GM23338 (cell line): ENCODE data around the gene DNAJA1. TPM values are rescaled to one million over a fixed set of nuclear protein-coding genes. Genes with fewer than 3 reads are reported as not detected.
A peak's percentile ranks its signal among the peaks of the same experiment; 100 is the strongest.

Source experiments
- ATAC-seq: fragments of 200-7000 bp; cut with Tn5 transposase; 3 replicates; pipeline ENCODE4 v1.9.1; 2020
- DNase-seq: peaks from one replicate; pipeline ENCODE4 v3.0.0-alpha.2; 2015; ENCODE audit warnings: low spot score
- H2AFZ ChIP-seq: fragments of 200-600 bp; sonication (generic); 2 replicates; pipeline ENCODE4 v1.8.0; 2016; ENCODE audit warnings: antibody characterized with exemption, mild to moderate bottlenecking, moderate library complexity
- H3F3A ChIP-seq: fragments of 200-600 bp; sonication (generic); replicated peaks from 2 replicates; pipeline ENCODE4 v1.8.0; 2017; ENCODE audit warnings: antibody characterized with exemption, mixed run types, low read depth
- H3K27ac ChIP-seq: fragments of 200-600 bp; sonication (generic); 2 replicates; pipeline ENCODE4 v1.6.1; 2016; ENCODE audit warnings: low read depth
- H3K27me3 ChIP-seq: fragments of 200-600 bp; sonication (generic); 2 replicates; pipeline ENCODE4 v1.8.0; 2016; ENCODE audit warnings: mild to moderate bottlenecking, mixed run types, moderate library complexity; ENCODE audit not compliant: insufficient read depth
- H3K36me3 ChIP-seq: fragments of 200-600 bp; sonication (generic); 2 replicates; pipeline ENCODE4 v1.8.0; 2016; ENCODE audit warnings: mild to moderate bottlenecking; ENCODE audit not compliant: insufficient read depth
- H3K4me1 ChIP-seq: fragments of 200-600 bp; sonication (generic); 2 replicates; pipeline ENCODE4 v1.8.0; 2016; ENCODE audit warnings: mild to moderate bottlenecking, moderate library complexity; ENCODE audit not compliant: insufficient read depth
- H3K4me2 ChIP-seq: fragments of 200-600 bp; sonication (generic); 2 replicates; pipeline ENCODE4 v1.7.1; 2017; ENCODE audit warnings: mixed run types
- H3K4me3 ChIP-seq: fragments of 200-600 bp; sonication (generic); 2 replicates; pipeline ENCODE4 v1.6.1; 2016; ENCODE audit warnings: mixed run types
- H3K79me2 ChIP-seq: fragments of 200-600 bp; sonication (generic); replicated peaks from 2 replicates; pipeline ENCODE4 v1.8.0; 2017; ENCODE audit warnings: mild to moderate bottlenecking; ENCODE audit not compliant: insufficient read depth
- H3K9me2 ChIP-seq: fragments of 200-600 bp; sonication (generic); 2 replicates; pipeline ENCODE4 v1.8.0; 2017; ENCODE audit not compliant: insufficient read depth
- H4K20me1 ChIP-seq: fragments of 200-600 bp; sonication (generic); replicated peaks from 2 replicates; pipeline ENCODE4 v1.8.0; 2017; ENCODE audit warnings: mild to moderate bottlenecking; ENCODE audit not compliant: insufficient read depth
- H3K27ac Mint-ChIP-seq: 2 replicates; pipeline ENCODE4 v1.8.0; 2020; ENCODE audit warnings: inconsistent platforms, mild to moderate bottlenecking, moderate library complexity, mixed read lengths
- H3K27me3 Mint-ChIP-seq: 3 replicates; pipeline ENCODE4 v1.8.0; 2022; ENCODE audit warnings: low read depth, mild to moderate bottlenecking, moderate library complexity, mixed read lengths, inconsistent platforms; ENCODE audit not compliant: insufficient read depth, poor library complexity
- H3K36me3 Mint-ChIP-seq: 3 replicates; pipeline ENCODE4 v1.8.0; 2021; ENCODE audit warnings: low read depth, mild to moderate bottlenecking, inconsistent platforms, moderate library complexity, mixed read lengths
- H3K4me1 Mint-ChIP-seq: 3 replicates; pipeline ENCODE4 v1.8.0; 2020; ENCODE audit warnings: mild to moderate bottlenecking, inconsistent platforms, mixed read lengths
- H3K4me3 Mint-ChIP-seq: 3 replicates; pipeline ENCODE4 v1.8.0; 2021; ENCODE audit warnings: moderate library complexity, mild to moderate bottlenecking, inconsistent platforms, mixed read lengths
- H3K9me3 Mint-ChIP-seq: 3 replicates; pipeline ENCODE4 v1.8.0; 2020; ENCODE audit warnings: moderate library complexity, mild to moderate bottlenecking, inconsistent platforms, mixed read lengths
- CREB1 ChIP-seq: fragments of 250-450 bp; sonication (Bioruptor Pico); IDR thresholded peaks from 2 replicates; pipeline ENCODE4 v1.5.0; 2020; ENCODE audit warnings: low read depth, mild to moderate bottlenecking, moderate library complexity
- ETS1 ChIP-seq: IDR thresholded peaks from 2 replicates; pipeline ENCODE4 v1.6.1; 2016; ENCODE audit warnings: antibody characterized with exemption
- EZH2 ChIP-seq: fragments of 200-600 bp; sonication (generic); IDR thresholded peaks from one replicate; pipeline ENCODE4 v1.8.0; 2017; ENCODE audit warnings: antibody characterized with exemption, mild to moderate bottlenecking, low read depth; ENCODE audit not compliant: unreplicated experiment
- EZH2phosphoT487 ChIP-seq: fragments of 200-600 bp; sonication (generic); IDR thresholded peaks from one replicate; pipeline ENCODE4 v1.8.1; 2018; ENCODE audit warnings: antibody characterized with exemption; ENCODE audit not compliant: unreplicated experiment
- JUNB ChIP-seq: IDR thresholded peaks from one replicate; pipeline ENCODE4 v1.6.1; 2016; ENCODE audit warnings: antibody characterized with exemption; ENCODE audit not compliant: unreplicated experiment
- NANOG ChIP-seq: IDR thresholded peaks from 2 replicates; pipeline ENCODE4 v1.6.1; 2016; ENCODE audit warnings: antibody characterized with exemption, borderline replicate concordance
- POLR2AphosphoS5 ChIP-seq: IDR thresholded peaks from 2 replicates; pipeline ENCODE4 v1.6.1; 2016; ENCODE audit warnings: antibody characterized with exemption, low read depth
- REST ChIP-seq: IDR thresholded peaks from one replicate; pipeline ENCODE4 v1.6.1; 2018; ENCODE audit warnings: antibody characterized with exemption; ENCODE audit not compliant: unreplicated experiment
- ZNF114 ChIP-seq: fragments of 250-450 bp; sonication (Bioruptor Pico); IDR thresholded peaks from 2 replicates; pipeline ENCODE4 v1.5.0; 2020; ENCODE audit warnings: mild to moderate bottlenecking, moderate library complexity
- ZNF331 ChIP-seq: fragments of 250-450 bp; sonication (Bioruptor Pico); IDR thresholded peaks from 2 replicates; pipeline ENCODE4 v1.5.0; 2020; ENCODE audit warnings: low read depth, mild to moderate bottlenecking, moderate library complexity
- polyA plus RNA-seq: library from polyadenylated mRNA; unstranded; fragments of >200 nt; fragmentation: Nextera tagmentation; extraction: Ambion mirVana; gene quantifications from 2 replicates; pipeline ENCODE4 v1.2.1, GENCODE V29; 2016
- total RNA-seq: library from RNA; depleted of rRNA; stranded (reverse); fragments of >200 nt; shearing (Covaris generic); gene quantifications from 2 replicates; pipeline ENCODE4 v1.2.3, GENCODE V29; 2014

Gene DNAJA1
- total and polyA plus RNA-seq, 2 experiments from 2014 or later: 95.4 to 115 TPM

GRCh38 chr9:33076046-33077004, 51.3 kb downstream of the DNAJA1 start, which contains the start of gene SMU1:
Gene SMU1 (minus strand): TSS chr9:33076674. CDS start chr9:33076608, 66 bp downstream.
- Histone ChIP-seq H3K27ac (peak within 1 kb of the TSS; percentile 46; the same call in 1 of the 2 replicates), H3F3A (0 out of 2 replicates have a peak, but pooled peaks cover 3% of the 10 kb centered on the region), H3K9me2 (no peaks in the 10 kb centered on the region), H3K36me3 (peaks cover 20% of the 10 kb centered on the region), H4K20me1 (peaks cover 25% of the 10 kb centered on the region; the same call in 1 of the 2 replicates), H3K4me1 (peaks cover 6% of the 10 kb centered on the region; the same call in 1 of the 2 replicates), H3K27me3 (no peaks in the 10 kb centered on the region), H3K79me2 (peaks cover 46% of the 10 kb centered on the region), H3K4me2 (peak within 1 kb of the TSS; percentile 100), H2AFZ (peak within 1 kb of the TSS; percentile 73; the same call in 1 of the 2 replicates), H3K4me3 (peak within 1 kb of the TSS; percentile 92)
- Mint-ChIP-seq H3K4me3 (peak within 1 kb of the TSS; percentile 100), H3K27ac (peak within 1 kb of the TSS; percentile 100), H3K27me3 (peaks cover 15% of the 10 kb centered on the region), H3K9me3 (no peaks in the 10 kb centered on the region; the same call in 2 of the 3 replicates), H3K4me1 (peaks cover 5% of the 10 kb centered on the region; the same call in 2 of the 3 replicates), H3K36me3 (peaks cover 26% of the 10 kb centered on the region)
- peak; percentile 96 for TF ChIP-seq CREB1
- TF ChIP-seq EZH2phosphoT487: no peak
- TF ChIP-seq JUNB: no peak
- no peak for TF ChIP-seq NANOG
- peak; percentile 43; the same call in 1 of the 2 replicates for TF ChIP-seq ZNF331
- TF ChIP-seq ETS1: peak; percentile 78
- TF ChIP-seq EZH2: no peak
- no peak for TF ChIP-seq ZNF114
- TF ChIP-seq REST: no peak
- TF ChIP-seq POLR2AphosphoS5: peak; percentile 87
- ATAC-seq (peak; percentile 97), DNase-seq (peak; percentile 99)
